Activated CD8-positive, alpha-beta memory T cell treated with anti-CD3 and anti-CD28 coated beads, Interleukin-2, amount 10 ng/mL, durations not matched to agents 7 days and 5 days (primary cell): ENCODE data around the gene THAP4. TPM values are rescaled to one million over a fixed set of nuclear protein-coding genes. Genes with fewer than 3 reads are reported as not detected.
"Not testable (repeated sequence)": the region's sequence is repeated elsewhere in the genome, so short reads cannot be mapped to it uniquely, and the experiment has no call there.

Experiments
- ATAC-seq: fragments of 150-1000 bp; cut with Tn5 transposase; one replicate; pipeline ENCODE4 v1.10.0; 2021; ENCODE audit warnings: moderate library complexity
- CTCF ChIA-PET: fragments of 350-600 bp; sonication (Branson Sonifier 250); formaldehyde crosslinking; loops from one replicate; lab custom pipeline; 2021; ENCODE audit warnings: antibody characterized with exemption; lab: Charles Lee
- DNase-seq: peaks from one replicate; pipeline ENCODE4 v3.0.0-alpha.2; 2020
- H3K27ac Mint-ChIP-seq: one replicate; pipeline ENCODE4 v1.8.0; 2021; ENCODE audit warnings: mild to moderate bottlenecking, mixed read lengths
- H3K27me3 Mint-ChIP-seq: one replicate; pipeline ENCODE4 v1.8.0; 2021; ENCODE audit warnings: mixed read lengths
- H3K36me3 Mint-ChIP-seq: one replicate; pipeline ENCODE4 v1.8.0; 2021; ENCODE audit warnings: mild to moderate bottlenecking, mixed read lengths
- H3K4me1 Mint-ChIP-seq: one replicate; pipeline ENCODE4 v1.8.0; 2021; ENCODE audit warnings: mixed read lengths
- H3K4me3 Mint-ChIP-seq: one replicate; pipeline ENCODE4 v1.8.0; 2021; ENCODE audit warnings: mild to moderate bottlenecking, moderate library complexity, mixed read lengths
- H3K9me3 Mint-ChIP-seq: one replicate; pipeline ENCODE4 v1.8.0; 2022; ENCODE audit warnings: low read depth, mixed read lengths
- total RNA-seq, 2 experiments: library from RNA; stranded (reverse); gene quantifications; one replicate each; pipeline ENCODE4 v1.2.3, GENCODE V29; 2021

THAP4 gene
- total RNA-seq, 2 experiments from 2014 or later, result 38.1 to 39.3 TPM

DNA sequence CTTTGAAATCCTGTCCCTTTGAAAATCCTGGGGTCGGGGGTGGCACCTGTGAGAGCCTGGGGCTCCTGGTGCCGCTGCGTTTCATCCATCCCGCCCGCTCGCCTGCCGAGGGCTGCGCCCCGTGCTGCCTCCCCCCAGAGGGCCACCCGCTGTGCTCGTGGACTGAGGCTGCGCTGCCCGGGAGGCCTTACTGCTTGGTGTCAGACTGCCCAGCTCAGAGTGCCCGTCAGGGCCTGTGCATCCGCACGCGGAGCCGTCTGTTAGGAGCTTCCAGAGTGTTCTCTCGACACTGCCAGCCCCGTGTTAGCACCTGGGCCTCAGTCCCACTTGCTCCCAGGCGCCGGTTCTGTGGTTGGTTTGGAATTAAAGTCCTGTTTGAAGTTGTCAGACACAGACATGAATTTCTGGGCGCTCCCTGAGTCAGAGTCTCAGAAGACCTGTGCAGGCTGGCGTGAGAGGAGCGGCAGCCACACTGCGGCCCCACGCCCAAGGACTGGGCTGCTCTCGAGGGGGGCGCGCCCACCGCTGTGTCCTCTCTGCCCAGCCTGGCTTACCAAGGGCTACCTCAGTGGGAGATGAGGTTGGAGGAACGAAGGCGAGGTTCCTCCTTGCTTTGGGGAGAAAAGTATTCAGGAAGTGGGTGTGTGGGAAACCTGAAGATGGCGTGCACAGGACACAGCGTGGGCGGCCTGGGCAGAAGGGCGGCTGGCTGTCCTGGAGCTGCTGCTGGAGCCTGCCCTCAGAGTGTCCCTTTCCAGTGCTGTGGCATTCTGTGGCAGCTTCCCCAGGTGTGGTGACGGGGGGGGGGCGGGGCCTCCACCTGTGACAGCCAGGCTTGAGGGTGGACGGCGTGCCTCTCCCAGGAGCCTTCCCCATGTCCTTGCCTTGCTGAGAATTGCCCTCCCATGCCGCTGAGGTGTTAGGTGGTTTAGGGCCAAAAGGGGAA lies 35.6 kb upstream of the THAP4 start:
- Mint-ChIP-seq H3K36me3 (peaks cover 17% of the 10 kb centered on the region), H3K27me3 (no peaks in the 10 kb centered on the region), H3K27ac (peak overlapping the region; percentile 45), H3K9me3 (no peaks in the 10 kb centered on the region), H3K4me1 (peaks cover 18% of the 10 kb centered on the region), H3K4me3 (no peak overlapping the region)
- DNase-seq, result no peak
- no peak for ATAC-seq
- CTCF ChIA-PET, result no interaction called here

DNA sequence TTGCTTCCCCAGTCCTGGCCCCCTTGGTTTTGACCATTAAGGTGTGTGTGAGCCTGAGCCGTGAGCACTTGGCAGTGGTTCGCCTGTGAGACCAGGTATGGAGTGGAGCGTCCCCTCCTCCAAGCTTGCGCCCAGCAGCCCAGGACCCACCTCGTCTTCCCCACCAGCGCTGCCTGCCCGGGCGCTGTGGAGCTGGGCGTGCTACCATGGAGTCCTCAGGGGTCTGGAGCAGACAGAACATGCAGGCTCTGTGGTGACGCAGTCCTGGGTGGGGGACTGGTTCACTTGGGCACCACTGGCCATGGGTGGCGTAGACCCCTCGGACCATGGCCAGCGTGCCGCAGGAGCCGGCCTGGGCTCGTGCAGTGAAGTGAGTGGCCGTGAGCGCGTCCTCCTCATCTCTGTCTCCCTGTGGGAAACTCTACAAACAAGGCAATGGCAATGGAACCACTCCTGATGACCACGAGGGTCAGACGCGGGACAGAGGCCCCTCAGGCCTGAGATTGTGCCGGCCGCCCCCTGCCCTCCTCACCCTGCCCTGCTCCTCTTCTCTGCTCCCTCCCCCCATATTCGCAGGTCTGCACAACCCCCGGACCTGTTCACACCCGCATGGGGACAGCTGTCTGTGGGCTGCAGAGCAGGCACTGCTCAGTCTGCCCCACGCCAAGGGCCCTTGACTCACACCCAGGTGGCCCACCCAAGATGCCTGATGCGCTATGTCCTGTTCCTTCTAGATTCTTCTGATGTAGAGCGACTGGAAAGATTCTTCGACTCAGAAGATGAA lies 34.7 kb upstream of the THAP4 start:
- no peak overlapping the region for H3K4me3 Mint-ChIP-seq
- H3K36me3 Mint-ChIP-seq, result peaks cover 14% of the 10 kb centered on the region
- CTCF ChIA-PET, result no interaction called here
- ATAC-seq, result no peak
- no peak overlapping the region for H3K27ac Mint-ChIP-seq
- H3K4me1 Mint-ChIP-seq, result peaks cover 18% of the 10 kb centered on the region
- DNase-seq, result no peak
- H3K9me3 Mint-ChIP-seq, result no peaks in the 10 kb centered on the region
- H3K27me3 Mint-ChIP-seq, result no peaks in the 10 kb centered on the region

DNA sequence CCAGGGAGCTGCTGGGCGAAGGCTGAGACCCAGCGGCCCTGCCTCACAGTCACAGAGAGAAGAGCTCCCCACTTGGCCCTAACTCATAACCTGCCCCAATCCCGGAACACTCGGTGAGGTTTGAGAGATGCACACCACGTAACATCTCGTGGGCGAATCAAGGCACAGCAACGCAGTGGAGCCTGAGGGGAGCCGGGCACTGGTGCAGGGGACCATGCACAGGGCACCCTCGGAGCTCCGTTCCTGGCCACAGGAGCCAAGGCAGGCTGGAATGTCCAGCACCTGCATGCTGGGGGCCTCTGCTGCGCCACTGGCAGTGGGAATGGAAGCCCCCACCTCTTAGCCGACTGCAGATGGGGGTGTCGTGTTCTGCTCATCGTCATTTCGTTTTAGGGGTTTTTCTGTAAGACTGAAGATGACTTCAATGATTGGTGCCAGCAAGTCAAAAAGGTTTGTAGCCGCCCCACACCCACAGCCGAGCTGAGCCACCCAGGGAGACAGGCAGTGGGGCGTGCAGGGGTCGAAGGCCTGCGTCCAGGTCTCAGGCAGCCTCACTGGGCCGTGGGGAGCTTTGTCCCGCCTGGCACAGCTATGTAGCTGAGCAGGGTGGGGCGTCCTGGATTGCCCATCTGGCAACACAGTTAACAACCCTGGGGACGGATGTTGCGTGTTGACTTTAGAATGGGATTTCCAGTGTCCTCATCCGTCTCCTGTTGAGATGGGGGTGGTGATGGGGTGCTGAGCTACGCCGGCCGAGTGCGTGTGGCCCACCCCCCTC lies 33.6 kb upstream of the THAP4 start:
- H3K36me3 Mint-ChIP-seq, result peaks cover 11% of the 10 kb centered on the region
- no peak overlapping the region for H3K27ac Mint-ChIP-seq
- ATAC-seq (no peak), DNase-seq (no peak)
- H3K27me3 Mint-ChIP-seq, result no peaks in the 10 kb centered on the region
- no peaks in the 10 kb centered on the region for H3K9me3 Mint-ChIP-seq
- CTCF ChIA-PET, result interaction anchor here (0.8 kb wide), 1 partner anchor 208 kb away, joined by 3 read pairs; no protein-coding TSS in a partner anchor
- no peak overlapping the region for H3K4me3 Mint-ChIP-seq
- H3K4me1 Mint-ChIP-seq, result peaks cover 20% of the 10 kb centered on the region

DNA sequence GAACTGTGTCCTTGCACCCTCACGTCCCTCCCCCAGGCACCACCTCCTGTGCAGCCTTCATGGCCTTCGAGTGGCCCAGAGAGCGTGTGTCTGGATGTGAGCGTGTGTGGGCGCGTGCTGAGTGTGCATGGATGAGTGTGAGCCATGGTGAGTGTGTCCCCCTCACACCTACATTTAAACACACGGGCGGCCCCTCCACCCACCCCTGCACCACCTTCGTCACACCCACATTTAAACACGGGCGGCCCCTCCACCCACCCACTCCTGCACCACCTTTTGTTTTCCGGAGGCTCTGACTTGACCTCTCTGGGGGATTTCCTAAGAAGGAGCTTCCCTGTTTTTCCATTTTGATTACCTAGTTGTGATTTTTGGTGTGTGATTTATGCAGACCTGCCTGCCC lies 31.9 kb upstream of the THAP4 start:
- no peak for ATAC-seq
- CTCF ChIA-PET, result no interaction called here
- no peak overlapping the region for H3K27ac Mint-ChIP-seq
- peaks cover 22% of the 10 kb centered on the region for H3K4me1 Mint-ChIP-seq
- H3K27me3 Mint-ChIP-seq, result no peaks in the 10 kb centered on the region
- no peak overlapping the region for H3K4me3 Mint-ChIP-seq
- no peaks in the 10 kb centered on the region for H3K9me3 Mint-ChIP-seq
- no peak for DNase-seq
- peaks cover 11% of the 10 kb centered on the region for H3K36me3 Mint-ChIP-seq

DNA sequence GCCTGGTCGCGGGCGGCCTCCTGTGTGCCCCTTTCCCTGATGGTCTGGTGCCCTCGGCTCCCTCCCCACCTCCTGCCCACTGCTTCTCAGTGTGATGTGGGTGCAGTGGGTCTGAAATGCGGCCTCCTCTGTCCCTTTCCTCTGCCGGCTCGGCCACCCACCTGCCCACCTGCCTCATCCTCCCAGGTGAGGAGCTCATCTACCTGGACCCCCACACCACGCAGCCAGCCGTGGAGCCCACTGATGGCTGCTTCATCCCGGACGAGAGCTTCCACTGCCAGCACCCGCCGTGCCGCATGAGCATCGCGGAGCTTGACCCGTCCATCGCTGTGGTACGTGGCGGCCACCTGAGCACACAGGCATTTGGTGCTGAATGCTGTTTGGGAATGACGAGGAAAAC lies 31.4 kb upstream of the THAP4 start:
- Mint-ChIP-seq H3K27ac (no peak overlapping the region), H3K4me1 (peaks cover 17% of the 10 kb centered on the region), H3K4me3 (no peak overlapping the region), H3K27me3 (no peaks in the 10 kb centered on the region), H3K9me3 (no peaks in the 10 kb centered on the region), H3K36me3 (peaks cover 11% of the 10 kb centered on the region)
- DNase-seq (no peak), ATAC-seq (no peak)
- CTCF ChIA-PET, result no interaction called here

DNA sequence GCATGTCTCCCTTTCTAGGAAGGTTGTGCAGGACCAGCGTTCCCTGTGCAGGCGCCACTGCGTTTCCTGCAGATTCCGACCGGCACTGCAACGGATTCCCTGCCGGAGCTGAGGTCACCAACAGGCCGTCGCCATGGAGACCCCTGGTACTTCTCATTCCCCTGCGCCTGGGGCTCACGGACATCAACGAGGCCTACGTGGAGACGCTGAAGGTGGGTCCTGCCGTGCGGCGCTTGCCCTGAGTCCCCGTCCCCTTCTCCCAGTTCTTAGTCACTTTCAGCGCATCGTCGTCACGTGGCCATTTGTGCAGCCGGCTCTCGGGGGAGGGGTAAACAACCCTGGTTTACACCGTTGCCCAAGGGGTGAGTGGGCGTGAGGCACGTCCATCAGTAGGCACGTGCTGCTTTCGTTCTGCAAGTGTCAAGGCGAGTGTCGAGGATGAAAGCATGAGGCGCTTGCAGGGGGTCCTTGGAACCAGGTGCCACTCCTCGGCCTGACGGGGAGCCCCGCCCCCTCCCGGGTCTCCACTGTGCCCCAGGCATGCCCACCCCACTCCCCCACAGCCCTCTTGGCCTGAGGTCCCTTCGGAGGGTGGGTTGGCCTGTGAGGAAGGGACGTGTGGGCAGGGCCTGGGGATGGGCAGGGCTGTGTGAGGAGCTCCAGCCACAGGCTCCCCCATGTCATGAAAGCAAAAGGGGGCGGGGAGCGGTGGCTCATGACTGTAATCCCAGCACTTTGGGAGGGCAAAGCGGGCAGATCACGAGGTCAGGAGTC lies 29.9 kb upstream of the THAP4 start:
- no peak overlapping the region for H3K4me3 Mint-ChIP-seq
- CTCF ChIA-PET, result no interaction called here
- H3K4me1 Mint-ChIP-seq, result peaks cover 7% of the 10 kb centered on the region
- no peaks in the 10 kb centered on the region for H3K27me3 Mint-ChIP-seq
- peaks cover 11% of the 10 kb centered on the region for H3K36me3 Mint-ChIP-seq
- H3K9me3 Mint-ChIP-seq, result no peaks in the 10 kb centered on the region
- no peak for DNase-seq
- no peak overlapping the region for H3K27ac Mint-ChIP-seq
- ATAC-seq, result no peak

DNA sequence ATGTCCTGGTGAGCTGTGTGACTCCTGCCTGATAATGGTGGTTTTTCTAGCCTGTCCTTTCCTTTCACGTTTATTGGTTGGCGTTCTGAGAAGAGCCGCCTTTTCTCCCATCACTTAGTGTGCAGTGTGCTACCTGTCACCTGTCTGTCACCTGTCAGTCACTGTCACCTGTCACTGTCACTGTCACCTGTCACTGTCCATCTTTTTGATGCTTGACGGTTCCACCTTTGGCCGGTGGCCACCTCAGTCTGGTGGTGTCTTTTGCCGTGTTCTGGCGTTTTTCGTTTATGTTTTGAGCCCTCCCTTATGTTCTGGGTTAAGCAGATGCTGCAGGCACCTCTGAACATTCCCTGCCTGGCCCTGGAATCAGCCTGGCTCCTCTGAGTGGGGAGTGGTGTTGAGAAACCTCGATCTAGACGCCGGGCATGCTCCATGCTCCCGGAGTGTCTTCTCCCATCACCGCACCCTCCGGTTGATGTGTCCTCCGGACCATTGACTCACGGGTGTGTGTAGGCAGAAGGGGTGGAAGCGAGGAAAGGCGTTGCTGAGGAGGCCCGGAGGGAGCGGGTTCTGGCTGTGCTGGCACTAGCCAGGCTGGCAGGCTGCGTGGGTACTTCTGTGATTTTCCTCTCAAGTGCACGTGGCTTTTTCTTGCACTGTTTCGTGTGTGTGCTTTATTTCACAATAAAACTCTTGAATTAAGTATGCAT lies 28.9 kb upstream of the THAP4 start:
- CTCF ChIA-PET, result interaction anchor here (2.2 kb wide), 1 partner anchor 213 kb away, joined by 7 read pairs; no protein-coding TSS in a partner anchor
- Mint-ChIP-seq H3K36me3 (peaks cover 11% of the 10 kb centered on the region), H3K4me3 (no peak overlapping the region), H3K9me3 (no peaks in the 10 kb centered on the region), H3K27me3 (no peaks in the 10 kb centered on the region), H3K4me1 (peaks cover 7% of the 10 kb centered on the region), H3K27ac (no peak overlapping the region)
- DNase-seq (no peak), ATAC-seq (no peak)

DNA sequence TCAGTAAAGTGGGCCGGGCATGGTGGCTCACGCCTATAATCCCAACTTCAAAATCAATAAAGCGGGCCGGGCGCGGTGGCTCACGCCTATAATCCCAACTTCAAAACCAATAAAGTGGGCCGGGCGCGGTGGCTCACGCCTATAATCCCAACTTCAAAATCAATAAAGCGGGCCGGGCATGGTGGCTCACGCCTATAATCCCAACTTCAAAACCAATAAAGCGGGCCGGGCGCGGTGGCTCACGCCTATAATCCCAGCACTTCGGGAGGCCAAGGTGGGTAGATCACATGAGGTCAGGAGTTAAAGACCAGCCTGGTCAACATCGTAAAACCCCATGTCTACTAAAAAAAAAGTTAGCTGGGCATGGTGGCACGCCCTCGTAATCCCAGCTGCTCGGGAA lies 25.8 kb upstream of the THAP4 start:
- ATAC-seq, H3K4me3 Mint-ChIP-seq, H3K9me3 Mint-ChIP-seq, H3K27me3 Mint-ChIP-seq, H3K4me1 Mint-ChIP-seq, H3K27ac Mint-ChIP-seq, CTCF ChIA-PET, DNase-seq: not testable (repeated sequence)
- peaks cover 12% of the 10 kb centered on the region for H3K36me3 Mint-ChIP-seq

DNA sequence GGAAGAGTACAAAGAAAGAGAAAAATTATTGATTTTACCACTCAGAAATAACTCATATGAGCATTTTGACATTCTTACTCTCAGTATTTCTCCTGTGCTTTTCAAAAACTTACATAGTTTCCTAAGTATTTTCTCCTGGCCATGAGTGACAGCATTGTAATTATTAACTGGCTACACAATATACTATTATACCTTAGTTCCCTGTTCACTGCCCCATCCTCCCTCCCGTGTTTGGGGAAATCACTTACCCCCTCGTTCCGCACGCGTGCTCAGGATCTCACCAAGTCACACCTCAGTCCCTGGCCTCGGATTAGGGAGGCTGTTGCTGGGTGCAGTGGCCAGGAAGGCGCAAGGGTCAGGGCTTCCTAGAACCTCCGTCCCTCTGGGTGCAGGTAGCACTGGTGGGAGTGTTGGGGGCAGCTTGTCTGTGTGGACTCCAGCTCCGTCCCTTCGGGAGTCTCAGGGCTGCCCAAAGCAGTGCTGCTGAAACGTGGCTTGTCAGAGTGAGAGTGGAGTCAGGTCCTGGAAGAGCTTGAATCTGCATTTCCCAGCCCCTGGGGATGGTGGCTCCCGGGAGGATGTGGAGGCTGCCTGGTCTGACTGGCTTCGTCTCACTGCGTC lies 23.7 kb upstream of the THAP4 start:
- Mint-ChIP-seq H3K27ac (no peak overlapping the region), H3K4me3 (no peak overlapping the region), H3K36me3 (peaks cover 13% of the 10 kb centered on the region), H3K9me3 (no peaks in the 10 kb centered on the region), H3K27me3 (no peaks in the 10 kb centered on the region), H3K4me1 (peaks cover 7% of the 10 kb centered on the region)
- ATAC-seq (no peak), DNase-seq (no peak)
- CTCF ChIA-PET, result interaction anchor here (1.4 kb wide), 1 partner anchor 73 kb away, joined by 3 read pairs; no protein-coding TSS in a partner anchor

DNA sequence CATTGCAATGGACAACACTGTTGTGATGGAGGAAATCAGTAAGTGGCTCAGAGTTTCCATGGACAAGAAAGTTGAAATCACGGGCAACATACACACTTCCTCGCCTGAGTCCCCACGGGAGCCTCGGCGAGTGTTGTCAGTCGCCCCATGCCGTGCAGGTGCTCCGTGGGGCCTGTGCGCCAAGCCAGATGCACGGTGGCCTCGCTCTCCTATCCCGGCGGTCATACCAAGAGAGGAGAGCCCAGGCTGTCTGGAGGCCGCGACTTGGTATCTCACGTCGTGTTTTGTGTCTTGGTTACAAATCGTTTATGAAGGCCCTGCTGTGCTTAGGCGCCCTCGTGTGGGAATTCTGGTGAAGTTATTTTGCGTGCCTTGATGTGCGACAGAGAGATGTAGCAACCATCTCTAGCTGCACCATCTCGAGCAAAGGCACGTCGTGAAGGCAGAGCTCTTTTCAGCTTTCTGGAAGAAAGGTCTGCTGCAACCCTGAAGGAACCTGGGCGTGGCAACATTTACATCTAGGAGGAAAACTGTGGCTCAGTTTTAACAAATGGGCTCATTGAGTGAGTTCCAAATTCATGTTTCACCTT lies 22.3 kb upstream of the THAP4 start:
- ATAC-seq, result peak; percentile 36
- peak; percentile 59 for DNase-seq
- Mint-ChIP-seq H3K4me1 (no peaks in the 10 kb centered on the region), H3K4me3 (no peak overlapping the region), H3K9me3 (no peaks in the 10 kb centered on the region), H3K27ac (no peak overlapping the region), H3K27me3 (no peaks in the 10 kb centered on the region), H3K36me3 (peaks cover 17% of the 10 kb centered on the region)
- CTCF ChIA-PET, result interaction anchor here (0.5 to 2.4 kb wide), 8 partner anchors 15 to 685 kb away, joined by 3 to 9 read pairs (median 3); no protein-coding TSS in a partner anchor

DNA sequence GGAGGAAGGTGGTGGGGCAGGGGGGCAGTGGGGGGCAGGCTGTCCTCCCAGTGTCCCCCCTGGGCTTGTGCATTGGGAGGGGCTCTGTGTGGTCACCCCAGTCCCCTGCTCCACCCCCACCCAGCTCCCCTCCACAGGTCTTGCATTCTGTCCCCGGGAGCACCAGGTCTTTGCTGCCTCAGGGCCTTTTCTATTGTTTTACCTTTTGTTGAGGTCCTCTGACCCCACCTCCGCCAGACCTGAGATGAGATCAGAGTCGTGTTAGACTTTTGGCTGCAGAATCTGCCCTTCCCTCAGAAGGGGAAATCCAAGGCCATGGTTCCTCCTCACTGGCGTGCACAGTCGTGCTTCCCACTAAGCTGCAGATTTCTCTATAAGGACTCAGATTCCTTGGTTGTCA lies 21.3 kb upstream of the THAP4 start:
- H3K4me3 Mint-ChIP-seq, result no peak overlapping the region
- no peaks in the 10 kb centered on the region for H3K9me3 Mint-ChIP-seq
- H3K36me3 Mint-ChIP-seq, result peaks cover 17% of the 10 kb centered on the region
- DNase-seq (no peak), ATAC-seq (no peak)
- no peak overlapping the region for H3K27ac Mint-ChIP-seq
- H3K4me1 Mint-ChIP-seq, result no peaks in the 10 kb centered on the region
- no peaks in the 10 kb centered on the region for H3K27me3 Mint-ChIP-seq
- CTCF ChIA-PET, result interaction anchor here (0.7 to 2.4 kb wide), 5 partner anchors 14 to 580 kb away, joined by 3 to 9 read pairs (median 5); no protein-coding TSS in a partner anchor
